ENCODE data around the gene ARHGAP15. TPM values are rescaled to one million over a fixed set of nuclear protein-coding genes. Genes with fewer than 3 reads are reported as not detected.

Gene ARHGAP15
- total RNA-seq, 3 donors from 2014 or later (not counting 1 experiment from before 2014, with no cell fraction given) = 148 to 168 (median 165) TPM

DNA sequence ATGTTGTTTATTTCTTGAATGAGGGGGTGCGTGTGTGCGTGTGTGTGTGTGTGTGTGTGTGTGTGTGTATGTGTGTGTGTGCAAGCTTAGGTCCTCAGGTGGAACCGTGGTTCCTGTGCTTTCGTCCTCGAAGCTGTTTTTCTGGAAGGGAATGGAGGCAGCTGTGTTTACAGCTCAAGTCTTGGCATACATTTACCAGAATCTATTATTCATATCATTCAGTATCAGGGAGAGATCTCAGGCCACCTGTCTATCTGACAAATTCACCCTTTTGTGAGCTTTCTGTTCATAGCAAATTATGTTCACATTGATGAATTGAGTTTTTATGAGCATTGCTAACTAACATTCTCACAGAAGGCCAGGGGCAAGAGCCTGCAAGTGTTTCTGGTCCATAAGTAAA, 550.4 kb downstream of the ARHGAP15 start:
- Mint-ChIP-seq H3K4me3 (no peak overlapping the region), H3K27ac (no peak overlapping the region), H3K36me3 (no peaks in the 10 kb centered on the region)

DNA sequence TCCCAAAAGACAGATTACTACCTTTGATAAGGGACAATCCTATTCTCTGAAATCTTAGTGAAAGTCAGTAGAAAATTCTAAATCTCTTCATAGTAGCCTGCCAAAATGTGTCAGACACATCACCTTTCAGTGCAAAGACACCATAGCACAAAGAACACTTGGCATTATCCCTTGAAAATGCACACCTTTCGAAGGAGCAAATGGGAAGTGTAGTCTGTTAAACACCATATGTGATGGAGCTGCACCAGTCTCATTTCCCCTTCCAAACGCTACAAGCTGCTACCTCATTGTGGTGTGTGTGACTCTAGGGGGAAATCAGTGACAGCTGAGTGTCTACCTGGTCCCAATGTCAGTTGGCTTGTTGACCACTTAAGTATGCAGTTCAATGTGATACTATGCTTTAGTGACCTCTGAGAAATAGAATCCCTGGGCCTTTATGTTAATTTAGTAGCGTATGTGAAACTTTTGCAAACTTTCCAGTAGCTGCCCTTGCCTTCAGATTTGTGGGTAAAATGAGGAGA, 551.7 kb downstream of the ARHGAP15 start:
- ATAC-seq (no peak), DNase-seq (no peak)
- peaks cover 2 to 11% of the 10 kb centered on the region in 2 donors for H3K4me1 Mint-ChIP-seq
- H3K27ac Mint-ChIP-seq = no peak overlapping the region
- Histone ChIP-seq H3K4me3 (ENCODE audit: low read length) (no peak overlapping the region), H3K36me3 (ENCODE audit: control insufficient read depth, insufficient read depth, low read length) (no peaks in the 10 kb centered on the region), H3K9me3 (ENCODE audit: control insufficient read depth, insufficient read depth, low read length) (no peaks in the 10 kb centered on the region), H3K27me3 (ENCODE audit: control insufficient read depth, insufficient read depth, low read length) (no peaks in the 10 kb centered on the region), H3K4me1 (ENCODE audit: control insufficient read depth, insufficient read depth, low read length) (no peaks in the 10 kb centered on the region), H3K27ac (ENCODE audit: low read length) (no peak overlapping the region)
- H3K27me3 Mint-ChIP-seq (ENCODE audit: low read depth in 2 of 2) = no peaks in the 10 kb centered on the region
- intact Hi-C loops (cut with micrococcal nuclease) = no loop called here
- WGBS (ENCODE audit: insufficient coverage) = 78% methylated on average over 3 of the region's 3 CpGs
- no peaks in the 10 kb centered on the region for H3K36me3 Mint-ChIP-seq
- TF ChIP-seq, protein P1, sequence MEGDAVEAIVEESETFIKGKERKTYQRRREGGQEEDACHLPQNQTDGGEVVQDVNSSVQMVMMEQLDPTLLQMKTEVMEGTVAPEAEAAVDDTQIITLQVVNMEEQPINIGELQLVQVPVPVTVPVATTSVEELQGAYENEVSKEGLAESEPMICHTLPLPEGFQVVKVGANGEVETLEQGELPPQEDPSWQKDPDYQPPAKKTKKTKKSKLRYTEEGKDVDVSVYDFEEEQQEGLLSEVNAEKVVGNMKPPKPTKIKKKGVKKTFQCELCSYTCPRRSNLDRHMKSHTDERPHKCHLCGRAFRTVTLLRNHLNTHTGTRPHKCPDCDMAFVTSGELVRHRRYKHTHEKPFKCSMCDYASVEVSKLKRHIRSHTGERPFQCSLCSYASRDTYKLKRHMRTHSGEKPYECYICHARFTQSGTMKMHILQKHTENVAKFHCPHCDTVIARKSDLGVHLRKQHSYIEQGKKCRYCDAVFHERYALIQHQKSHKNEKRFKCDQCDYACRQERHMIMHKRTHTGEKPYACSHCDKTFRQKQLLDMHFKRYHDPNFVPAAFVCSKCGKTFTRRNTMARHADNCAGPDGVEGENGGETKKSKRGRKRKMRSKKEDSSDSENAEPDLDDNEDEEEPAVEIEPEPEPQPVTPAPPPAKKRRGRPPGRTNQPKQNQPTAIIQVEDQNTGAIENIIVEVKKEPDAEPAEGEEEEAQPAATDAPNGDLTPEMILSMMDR (IDR thresholded peaks at IDR 0.05) = no peak
- no peak overlapping the region for H3K4me3 Mint-ChIP-seq
- no peaks in the 10 kb centered on the region for H3K9me3 Mint-ChIP-seq

More for the DNA sequence above, 550.4 kb downstream of the ARHGAP15 start:
- H3K4me1 Mint-ChIP-seq = peaks cover 11 to 13% of the 10 kb centered on the region in 2 donors
- 85% methylated on average over 5 of the region's 5 CpGs for WGBS (ENCODE audit: insufficient coverage)
- Histone ChIP-seq H3K27ac (ENCODE audit: low read length) (no peak overlapping the region), H3K36me3 (ENCODE audit: control insufficient read depth, insufficient read depth, low read length) (no peaks in the 10 kb centered on the region), H3K9me3 (ENCODE audit: control insufficient read depth, insufficient read depth, low read length) (no peaks in the 10 kb centered on the region), H3K4me3 (ENCODE audit: low read length) (no peak overlapping the region), H3K4me1 (ENCODE audit: control insufficient read depth, insufficient read depth, low read length) (no peaks in the 10 kb centered on the region), H3K27me3 (ENCODE audit: control insufficient read depth, insufficient read depth, low read length) (no peaks in the 10 kb centered on the region)
- TF ChIP-seq, protein P1 (IDR thresholded peaks at IDR 0.05) = no peak
- DNase-seq (no peak), ATAC-seq (no peak)
- intact Hi-C loops (cut with micrococcal nuclease) = no loop called here
- no peaks in the 10 kb centered on the region for H3K27me3 Mint-ChIP-seq (ENCODE audit: low read depth in 2 of 2)
- no peaks in the 10 kb centered on the region for H3K9me3 Mint-ChIP-seq

DNA sequence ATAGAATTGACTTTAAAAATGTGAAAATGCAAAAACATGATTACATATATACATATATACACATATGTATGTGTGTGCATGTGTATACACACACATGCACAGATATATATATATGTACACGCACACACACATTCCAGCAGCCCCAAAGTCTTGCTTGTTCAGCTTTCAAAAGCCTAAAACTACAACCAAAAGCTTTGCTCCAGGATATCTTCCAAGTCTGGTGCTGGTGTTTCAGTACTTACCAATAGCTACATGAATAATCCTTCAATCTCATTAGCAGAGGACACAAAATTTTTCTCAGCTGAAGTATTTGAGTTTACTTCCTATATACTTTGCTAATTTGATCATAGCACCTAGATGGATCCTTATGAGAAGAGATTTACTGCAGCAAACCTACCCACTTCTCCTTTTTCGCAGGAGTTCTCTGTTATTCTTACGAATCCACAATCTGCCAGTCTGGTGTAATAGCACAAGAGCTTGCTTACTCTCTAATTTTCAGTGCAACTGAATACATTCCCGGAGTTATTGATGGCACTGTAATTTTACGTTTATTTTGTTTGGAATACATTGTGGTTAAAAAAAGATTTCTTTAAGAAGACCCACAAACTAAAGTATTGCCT, 553.3 kb downstream of the ARHGAP15 start:
- Histone ChIP-seq H3K4me1 (ENCODE audit: control insufficient read depth, insufficient read depth, low read length) (no peaks in the 10 kb centered on the region), H3K27me3 (ENCODE audit: control insufficient read depth, insufficient read depth, low read length) (no peaks in the 10 kb centered on the region), H3K4me3 (ENCODE audit: low read length) (no peak overlapping the region), H3K27ac (ENCODE audit: low read length) (no peak overlapping the region), H3K36me3 (ENCODE audit: control insufficient read depth, insufficient read depth, low read length) (no peaks in the 10 kb centered on the region), H3K9me3 (ENCODE audit: control insufficient read depth, insufficient read depth, low read length) (no peaks in the 10 kb centered on the region)
- intact Hi-C loops (cut with micrococcal nuclease) = no loop called here
- peaks cover 0 to 10% of the 10 kb centered on the region in 2 donors for H3K4me1 Mint-ChIP-seq
- no peak overlapping the region for H3K4me3 Mint-ChIP-seq
- WGBS (ENCODE audit: insufficient coverage) = 83% methylated on average over 4 of the region's 5 CpGs
- H3K36me3 Mint-ChIP-seq = no peaks in the 10 kb centered on the region
- H3K27me3 Mint-ChIP-seq (ENCODE audit: low read depth in 2 of 2) = no peaks in the 10 kb centered on the region
- TF ChIP-seq, protein P1 (IDR thresholded peaks at IDR 0.05) = no peak
- DNase-seq = no peak
- H3K27ac Mint-ChIP-seq = no peak overlapping the region
- H3K9me3 Mint-ChIP-seq = no peaks in the 10 kb centered on the region
- no peak for ATAC-seq

DNA sequence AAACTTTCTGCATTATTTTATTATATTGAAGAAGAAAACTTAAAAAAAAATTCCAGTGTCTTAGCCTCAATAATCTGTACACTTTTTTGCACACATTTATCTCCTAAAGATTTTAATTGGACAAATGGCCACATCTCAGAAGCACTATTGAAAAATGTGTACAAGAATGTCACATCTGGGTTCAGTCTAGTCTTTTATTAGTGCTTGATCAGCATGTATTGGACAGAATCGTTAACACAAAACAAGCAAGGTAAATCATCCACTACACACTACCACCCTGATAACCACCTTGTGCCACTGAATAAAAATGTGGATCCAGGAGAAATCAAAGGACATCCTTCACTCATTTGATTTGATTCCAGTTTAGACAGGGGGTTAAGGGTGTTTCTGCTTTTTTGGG, 554.8 kb downstream of the ARHGAP15 start:
- DNase-seq = no peak
- no peaks in the 10 kb centered on the region for H3K9me3 Mint-ChIP-seq
- H3K27ac Mint-ChIP-seq = no peak overlapping the region

More for the DNA sequence above, 554.8 kb downstream of the ARHGAP15 start:
- H3K9me3 ChIP-seq (ENCODE audit: control insufficient read depth, insufficient read depth, low read length) = no peaks in the 10 kb centered on the region
- no peaks in the 10 kb centered on the region for H3K36me3 Mint-ChIP-seq
- H3K27ac ChIP-seq (ENCODE audit: low read length) = no peak overlapping the region
- H3K4me3 ChIP-seq (ENCODE audit: low read length) = no peak overlapping the region
- H3K4me3 Mint-ChIP-seq = no peak overlapping the region
- no peaks in the 10 kb centered on the region for H3K4me1 ChIP-seq (ENCODE audit: control insufficient read depth, insufficient read depth, low read length)
- H3K4me1 Mint-ChIP-seq = peaks cover 0 to 8% of the 10 kb centered on the region in 2 donors
- intact Hi-C loops (cut with micrococcal nuclease) = no loop called here
- no peak for ATAC-seq
- no peaks in the 10 kb centered on the region for H3K27me3 Mint-ChIP-seq (ENCODE audit: low read depth in 2 of 2)
- no peaks in the 10 kb centered on the region for H3K27me3 ChIP-seq (ENCODE audit: control insufficient read depth, insufficient read depth, low read length)
- TF ChIP-seq, protein P1 (IDR thresholded peaks at IDR 0.05) = no peak
- no peaks in the 10 kb centered on the region for H3K36me3 ChIP-seq (ENCODE audit: control insufficient read depth, insufficient read depth, low read length)
- WGBS (ENCODE audit: insufficient coverage) = 100% methylated on average over 1 of the region's 1 CpG

Measured in natural killer cell (primary cell).